Measurements from ENCODE around the gene ZRANB1.

Gene ZRANB1

DNA sequence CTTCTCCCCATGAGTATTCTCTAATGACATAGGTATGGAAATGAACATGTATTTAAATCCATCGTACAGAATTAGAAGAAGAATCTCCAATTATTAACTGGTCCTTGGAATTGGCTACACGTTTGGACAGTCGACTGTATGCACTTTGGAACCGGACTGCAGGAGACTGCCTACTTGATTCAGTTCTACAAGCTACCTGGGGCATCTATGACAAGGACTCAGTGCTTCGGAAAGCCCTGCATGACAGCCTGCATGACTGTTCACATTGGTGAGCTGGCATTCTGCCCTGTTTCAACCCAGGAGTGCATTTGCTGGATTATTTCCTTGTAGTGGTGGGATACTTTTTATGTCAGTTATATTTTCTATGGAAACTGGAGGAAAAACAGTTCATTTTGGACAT lies 32.2 kb downstream of the ZRANB1 start:
- DNase-seq (ENCODE audit: low read depth): no peak
- TF ChIP-seq, protein P1, sequence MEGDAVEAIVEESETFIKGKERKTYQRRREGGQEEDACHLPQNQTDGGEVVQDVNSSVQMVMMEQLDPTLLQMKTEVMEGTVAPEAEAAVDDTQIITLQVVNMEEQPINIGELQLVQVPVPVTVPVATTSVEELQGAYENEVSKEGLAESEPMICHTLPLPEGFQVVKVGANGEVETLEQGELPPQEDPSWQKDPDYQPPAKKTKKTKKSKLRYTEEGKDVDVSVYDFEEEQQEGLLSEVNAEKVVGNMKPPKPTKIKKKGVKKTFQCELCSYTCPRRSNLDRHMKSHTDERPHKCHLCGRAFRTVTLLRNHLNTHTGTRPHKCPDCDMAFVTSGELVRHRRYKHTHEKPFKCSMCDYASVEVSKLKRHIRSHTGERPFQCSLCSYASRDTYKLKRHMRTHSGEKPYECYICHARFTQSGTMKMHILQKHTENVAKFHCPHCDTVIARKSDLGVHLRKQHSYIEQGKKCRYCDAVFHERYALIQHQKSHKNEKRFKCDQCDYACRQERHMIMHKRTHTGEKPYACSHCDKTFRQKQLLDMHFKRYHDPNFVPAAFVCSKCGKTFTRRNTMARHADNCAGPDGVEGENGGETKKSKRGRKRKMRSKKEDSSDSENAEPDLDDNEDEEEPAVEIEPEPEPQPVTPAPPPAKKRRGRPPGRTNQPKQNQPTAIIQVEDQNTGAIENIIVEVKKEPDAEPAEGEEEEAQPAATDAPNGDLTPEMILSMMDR (conservative IDR thresholded peaks at IDR 0.05; ENCODE audit: low read depth, low read length): no peak
- no peak overlapping the region for H3K4me3 ChIP-seq (ENCODE audit: low read depth, low read length)

DNA sequence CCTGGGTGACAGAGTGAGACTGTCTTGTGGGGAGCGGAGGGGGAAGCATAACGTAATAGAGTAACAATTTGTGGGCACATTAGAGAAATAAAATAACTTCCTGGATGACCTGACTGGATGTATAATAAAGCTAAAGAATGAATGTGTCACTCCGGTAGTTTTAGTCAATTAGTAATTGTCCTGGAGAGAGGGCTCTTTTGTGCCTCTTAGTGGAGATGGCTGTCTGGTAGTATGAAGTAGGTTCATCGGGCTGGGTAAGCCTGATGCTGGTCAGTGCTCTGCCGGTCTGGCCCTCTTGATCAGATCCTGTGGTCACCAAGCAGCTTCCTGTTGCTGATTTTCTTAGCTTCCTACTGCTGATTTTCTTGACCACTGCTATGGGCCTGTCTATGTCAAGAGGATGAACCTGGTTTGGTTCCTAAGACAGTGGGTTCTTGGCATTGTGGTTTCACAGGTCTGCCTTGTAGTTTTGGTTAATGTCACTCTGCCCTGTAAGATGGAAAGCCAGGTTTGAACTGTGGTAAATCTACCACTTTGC lies 34.1 kb downstream of the ZRANB1 start:
- TF ChIP-seq, protein P1 (conservative IDR thresholded peaks at IDR 0.05; ENCODE audit: low read depth, low read length): no peak
- no peak for DNase-seq (ENCODE audit: low read depth)
- H3K4me3 ChIP-seq (ENCODE audit: low read depth, low read length): no peak overlapping the region

DNA sequence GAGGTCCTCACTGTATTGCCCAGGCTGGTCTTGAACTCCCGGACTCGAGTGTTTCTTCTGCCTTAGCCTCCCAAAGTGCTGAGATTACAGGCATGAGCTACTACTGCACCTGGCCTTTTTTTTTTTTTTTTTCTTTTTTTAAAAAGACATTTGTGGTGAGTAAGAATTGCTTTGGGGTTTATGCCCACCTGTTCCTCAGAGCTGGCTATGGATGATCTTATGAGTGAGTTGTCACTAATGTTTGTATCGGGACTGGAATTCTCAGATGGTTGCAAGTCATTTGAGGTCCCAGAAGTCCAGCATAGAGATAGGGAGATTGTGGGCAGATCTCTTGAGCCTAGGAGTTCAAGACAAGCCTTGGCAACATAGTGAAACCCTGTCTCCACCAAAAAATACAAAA lies 35.2 kb downstream of the ZRANB1 start:
- TF ChIP-seq, protein P1 (conservative IDR thresholded peaks at IDR 0.05; ENCODE audit: low read depth, low read length): no peak
- no peak for DNase-seq (ENCODE audit: low read depth)
- no peak overlapping the region for H3K4me3 ChIP-seq (ENCODE audit: low read depth, low read length)

DNA sequence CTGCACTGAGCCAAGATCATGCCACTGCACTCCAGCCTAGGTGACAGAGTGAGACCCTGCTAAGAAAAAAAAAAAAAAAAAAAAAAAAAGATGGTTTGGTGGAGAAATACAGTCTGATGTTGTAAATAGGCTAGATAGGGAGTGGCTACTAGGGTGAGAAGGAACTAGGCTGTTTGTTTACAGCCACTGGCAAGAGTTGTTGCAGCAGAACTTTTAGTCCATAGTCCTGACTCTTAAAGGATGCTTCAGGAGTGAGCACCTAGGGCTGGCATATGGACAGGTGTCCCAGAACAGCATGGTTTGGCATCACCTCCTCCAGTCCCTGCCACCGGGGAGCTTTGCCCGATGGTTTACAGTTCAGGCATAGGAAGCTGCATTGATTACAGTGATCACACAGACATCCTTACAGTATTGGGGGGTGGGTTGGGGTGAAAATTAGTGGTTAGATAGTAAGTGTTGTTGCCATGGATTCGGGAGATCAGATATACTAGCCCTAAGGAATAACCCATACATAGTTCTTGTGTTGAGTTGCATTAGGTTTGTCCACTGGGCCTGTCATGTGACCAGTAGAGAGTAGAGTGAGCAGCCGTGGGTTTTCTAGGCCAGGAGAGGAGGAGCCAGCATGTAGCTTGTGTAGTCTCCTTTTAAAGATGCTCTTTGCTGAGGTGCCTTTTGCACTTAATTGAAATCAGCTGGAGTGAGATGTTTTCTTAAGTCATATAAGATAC lies 35.9 kb downstream of the ZRANB1 start:
- H3K4me3 ChIP-seq (ENCODE audit: low read depth, low read length): no peak overlapping the region
- TF ChIP-seq, protein P1 (conservative IDR thresholded peaks at IDR 0.05; ENCODE audit: low read depth, low read length): no peak
- no peak for DNase-seq (ENCODE audit: low read depth)

DNA sequence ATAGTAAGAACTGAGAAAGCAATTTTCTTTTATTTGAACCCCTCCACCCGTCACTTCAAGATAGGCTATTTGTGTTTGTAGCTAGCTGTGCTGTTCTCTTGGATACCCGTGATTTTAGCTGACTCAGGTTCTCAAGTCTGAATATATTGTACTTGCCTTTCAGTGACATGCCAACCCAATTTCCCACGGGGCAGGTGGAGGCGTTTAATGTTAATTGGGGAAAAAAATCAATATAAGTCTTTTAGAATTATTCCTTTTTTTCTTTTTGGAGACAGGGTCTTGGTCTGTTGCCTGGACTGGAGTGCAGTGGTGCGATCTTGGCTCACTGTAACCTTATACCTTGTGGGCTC lies 36.4 kb downstream of the ZRANB1 start:
- no peak overlapping the region for H3K4me3 ChIP-seq (ENCODE audit: low read depth, low read length)
- no peak for DNase-seq (ENCODE audit: low read depth)
- TF ChIP-seq, protein P1 (conservative IDR thresholded peaks at IDR 0.05; ENCODE audit: low read depth, low read length): no peak

DNA sequence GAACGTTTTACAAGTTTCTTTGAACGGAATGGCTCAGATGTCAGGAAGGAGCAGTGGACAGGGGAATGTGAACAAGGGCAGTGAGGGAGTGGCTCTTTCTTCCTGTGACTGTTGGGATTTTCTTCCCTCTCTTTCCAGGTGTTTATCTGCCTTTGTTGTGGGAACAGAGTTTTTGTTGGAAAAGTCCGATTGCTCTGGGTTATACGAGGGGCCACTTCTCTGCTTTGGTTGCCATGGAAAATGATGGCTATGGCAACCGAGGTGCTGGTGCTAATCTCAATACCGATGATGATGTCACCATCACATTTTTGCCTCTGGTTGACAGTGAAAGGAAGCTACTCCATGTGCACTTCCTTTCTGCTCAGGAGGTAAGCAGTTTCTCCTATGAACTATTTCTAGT lies 41.4 kb downstream of the ZRANB1 start:
- TF ChIP-seq, protein P1 (conservative IDR thresholded peaks at IDR 0.05; ENCODE audit: low read depth, low read length): no peak
- no peak for DNase-seq (ENCODE audit: low read depth)
- H3K4me3 ChIP-seq (ENCODE audit: low read depth, low read length): no peak overlapping the region

DNA sequence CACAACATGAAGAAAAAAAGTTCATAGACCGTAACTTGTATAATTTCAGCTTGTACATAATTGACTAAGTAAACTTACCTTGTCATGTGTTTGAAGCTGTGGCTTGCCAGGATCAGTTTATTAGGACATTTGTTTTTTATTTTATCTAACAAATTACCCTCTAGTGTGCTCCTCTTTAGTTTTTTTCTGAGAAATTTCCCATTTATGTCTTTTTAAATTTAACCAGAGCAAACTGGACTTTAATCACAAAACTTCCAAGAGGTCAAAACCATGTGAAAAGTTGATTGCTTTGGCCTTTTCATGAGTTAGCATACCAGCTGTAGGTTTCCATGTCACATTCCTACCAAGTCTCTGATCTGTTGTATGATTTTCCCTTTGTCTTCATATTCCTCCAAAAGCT lies 42.5 kb downstream of the ZRANB1 start:
- no peak overlapping the region for H3K4me3 ChIP-seq (ENCODE audit: low read depth, low read length)
- DNase-seq (ENCODE audit: low read depth): no peak
- TF ChIP-seq, protein P1 (conservative IDR thresholded peaks at IDR 0.05; ENCODE audit: low read depth, low read length): no peak
